ENCODE results near the gene NAV2. TPM values are rescaled to one million over a fixed set of nuclear protein-coding genes. Genes with fewer than 3 reads are reported as not detected.
A peak's percentile ranks its signal among the peaks of the same experiment; 100 is the strongest.

Gene NAV2
- total RNA-seq, 4 donors from 2014 or later, result 9.6 to 40.0 (median 23.1) TPM

DNA sequence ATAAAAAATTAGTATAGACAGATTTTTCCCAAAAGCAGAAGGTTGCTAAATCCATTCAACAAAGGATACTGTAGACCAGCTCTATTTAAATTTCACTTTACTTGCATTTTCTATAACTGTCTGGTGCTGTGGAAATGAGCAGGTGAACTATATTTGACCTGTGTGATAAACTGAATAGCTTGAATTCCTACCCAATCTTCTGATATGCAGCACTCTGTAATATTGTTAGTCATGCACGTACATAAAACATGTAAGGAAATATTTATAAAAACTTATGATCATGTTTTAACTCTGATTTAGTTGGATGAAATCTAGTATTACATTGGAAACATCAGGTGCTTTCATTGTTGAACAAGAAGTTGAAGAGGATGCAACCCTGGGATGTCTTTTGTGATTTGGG, 234.0 kb downstream of the NAV2 start:
- intact Hi-C loops (cut with DNase I; ENCODE audit: low total_unique reads), result no loop called here
- TF ChIP-seq, protein P1, sequence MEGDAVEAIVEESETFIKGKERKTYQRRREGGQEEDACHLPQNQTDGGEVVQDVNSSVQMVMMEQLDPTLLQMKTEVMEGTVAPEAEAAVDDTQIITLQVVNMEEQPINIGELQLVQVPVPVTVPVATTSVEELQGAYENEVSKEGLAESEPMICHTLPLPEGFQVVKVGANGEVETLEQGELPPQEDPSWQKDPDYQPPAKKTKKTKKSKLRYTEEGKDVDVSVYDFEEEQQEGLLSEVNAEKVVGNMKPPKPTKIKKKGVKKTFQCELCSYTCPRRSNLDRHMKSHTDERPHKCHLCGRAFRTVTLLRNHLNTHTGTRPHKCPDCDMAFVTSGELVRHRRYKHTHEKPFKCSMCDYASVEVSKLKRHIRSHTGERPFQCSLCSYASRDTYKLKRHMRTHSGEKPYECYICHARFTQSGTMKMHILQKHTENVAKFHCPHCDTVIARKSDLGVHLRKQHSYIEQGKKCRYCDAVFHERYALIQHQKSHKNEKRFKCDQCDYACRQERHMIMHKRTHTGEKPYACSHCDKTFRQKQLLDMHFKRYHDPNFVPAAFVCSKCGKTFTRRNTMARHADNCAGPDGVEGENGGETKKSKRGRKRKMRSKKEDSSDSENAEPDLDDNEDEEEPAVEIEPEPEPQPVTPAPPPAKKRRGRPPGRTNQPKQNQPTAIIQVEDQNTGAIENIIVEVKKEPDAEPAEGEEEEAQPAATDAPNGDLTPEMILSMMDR (IDR thresholded peaks at IDR 0.05), result no peak
- TF ChIP-seq POLR2A (IDR thresholded peaks at IDR 0.05) (no peak), POLR2AphosphoS5 (IDR thresholded peaks at IDR 0.05) (no peak), EP300 (IDR thresholded peaks at IDR 0.05; ENCODE audit: low read depth) (no peak)
- no peaks in the 10 kb centered on the region for H3K9me3 ChIP-seq
- H3K4me1 ChIP-seq, result peaks cover 0 to 2% (median under 1%) of the 10 kb centered on the region in 4 donors
- WGBS, 2 donors (ENCODE audit: low coverage in 1 of 2), result 67 to 68% methylated on average over 1 of the region's 1 CpG
- in situ Hi-C loops (cut with MboI; ENCODE audit: low pct_ligation_motif_present in 1 of 4, low pct_unique_long_range_greater_than_20kb in 1 of 4, low sequenced_read_pairs in 3 of 4), result loop anchor here in 2 of 4 donors (10.0 to 25.0 kb wide), 3 partner anchors 178 to 416 kb away; partner anchors contain the start of gene HTATIP2 (in 1 of the 2)
- H3K27ac ChIP-seq, result no peak overlapping the region
- H3K4me3 ChIP-seq, result no peak overlapping the region
- DNase-seq, result no peak
- no peaks in the 10 kb centered on the region for H3K36me3 ChIP-seq
- no peaks in the 10 kb centered on the region for H3K27me3 ChIP-seq

DNA sequence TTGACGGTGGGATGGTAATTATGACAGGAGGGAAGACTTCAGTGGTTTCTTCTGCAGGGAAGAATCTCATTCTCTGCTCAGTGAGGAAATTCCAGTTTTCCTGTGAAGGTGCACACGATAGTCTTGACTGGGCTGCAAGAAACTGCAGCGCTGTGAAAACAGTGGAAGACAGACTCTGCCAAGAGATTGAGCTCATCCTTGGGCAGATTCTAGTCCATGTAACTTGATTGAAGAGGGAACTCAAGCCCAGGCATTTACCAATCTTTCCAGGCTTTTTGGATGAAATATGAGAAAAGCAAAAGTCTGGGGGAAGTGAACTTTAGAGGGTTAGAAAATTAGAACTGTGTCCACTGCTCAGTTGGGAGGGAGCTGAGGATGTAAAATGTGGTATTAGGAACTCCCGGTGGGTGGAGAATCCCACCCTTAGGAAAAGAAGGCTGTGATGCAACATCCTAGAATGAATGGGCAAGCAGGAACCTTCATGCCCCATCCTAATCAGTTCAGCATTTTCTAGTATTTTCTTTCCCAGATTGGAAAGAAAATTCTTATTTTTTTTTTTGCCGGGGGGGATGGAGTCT, 235.0 kb downstream of the NAV2 start:
- intact Hi-C loops (cut with DNase I; ENCODE audit: low total_unique reads), result no loop called here
- Histone ChIP-seq H3K27ac (no peak overlapping the region), H3K9me3 (no peaks in the 10 kb centered on the region), H3K4me1 (peaks cover 0 to 11% (median 9%) of the 10 kb centered on the region in 4 donors), H3K4me3 (no peak overlapping the region), H3K27me3 (no peaks in the 10 kb centered on the region), H3K36me3 (no peaks in the 10 kb centered on the region)
- in situ Hi-C loops (cut with MboI; ENCODE audit: low pct_ligation_motif_present in 1 of 4, low pct_unique_long_range_greater_than_20kb in 1 of 4, low sequenced_read_pairs in 3 of 4), result loop anchor here in 2 of 4 donors (10.0 to 25.0 kb wide), 3 partner anchors 177 to 415 kb away; partner anchors contain the start of gene HTATIP2 (in 1 of the 2)
- TF ChIP-seq, protein P1 (IDR thresholded peaks at IDR 0.05), result no peak
- no peak for TF ChIP-seq EP300 (IDR thresholded peaks at IDR 0.05; ENCODE audit: low read depth)
- TF ChIP-seq POLR2A (IDR thresholded peaks at IDR 0.05), result no peak
- no peak for TF ChIP-seq POLR2AphosphoS5 (IDR thresholded peaks at IDR 0.05)
- 67 to 76% methylated on average over 3 to 5 of the region's 5 CpGs for WGBS, 2 donors (ENCODE audit: low coverage in 1 of 2)
- no peak for DNase-seq

DNA sequence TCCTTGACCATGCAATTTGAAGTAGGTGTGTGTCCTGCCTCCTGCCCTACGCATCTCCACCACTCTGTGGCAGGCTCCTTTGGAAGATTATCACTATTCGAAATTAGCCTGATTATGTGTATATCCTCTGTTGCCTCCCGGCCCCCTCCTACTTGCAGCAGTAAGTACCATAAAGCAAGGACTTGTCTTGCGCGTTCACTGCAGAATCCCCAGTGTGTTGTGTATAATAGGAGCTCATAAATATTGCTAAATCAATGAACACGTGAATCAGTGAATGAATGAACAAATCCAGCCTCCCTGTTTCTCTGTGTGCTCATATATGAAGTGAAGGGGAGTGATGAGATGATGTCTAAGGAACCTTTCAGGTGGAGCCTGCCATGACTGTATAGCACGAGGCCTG, 237.0 kb downstream of the NAV2 start:
- Histone ChIP-seq H3K36me3 (no peaks in the 10 kb centered on the region), H3K9me3 (no peaks in the 10 kb centered on the region), H3K27ac (no peak overlapping the region), H3K27me3 (no peaks in the 10 kb centered on the region), H3K4me3 (no peak overlapping the region), H3K4me1 (peaks cover 6 to 26% (median 12%) of the 10 kb centered on the region in 4 donors)
- in situ Hi-C loops (cut with MboI; ENCODE audit: low pct_ligation_motif_present in 1 of 4, low pct_unique_long_range_greater_than_20kb in 1 of 4, low sequenced_read_pairs in 3 of 4), result loop anchor here (10.0 to 25.0 kb wide), 5 partner anchors 163 to 413 kb away; partner anchors contain the start of gene HTATIP2 (in 1 of the 4)
- DNase-seq, result no peak
- intact Hi-C loops (cut with DNase I; ENCODE audit: low total_unique reads), result no loop called here
- TF ChIP-seq POLR2AphosphoS5 (IDR thresholded peaks at IDR 0.05), result no peak
- WGBS, 2 donors (ENCODE audit: low coverage in 1 of 2), result 78 to 86% methylated on average over 7 of the region's 7 CpGs

- Histone ChIP-seq H3K4me3 (no peak overlapping the region), H3K36me3 (no peaks in the 10 kb centered on the region), H3K27me3 (no peaks in the 10 kb centered on the region), H3K27ac (no peak overlapping the region), H3K4me1 (peaks cover 6 to 26% (median 12%) of the 10 kb centered on the region in 4 donors), H3K9me3 (no peaks in the 10 kb centered on the region)
- TF ChIP-seq, protein P1 (IDR thresholded peaks at IDR 0.05), result peak; percentile 67 to 79 (median 73)
- no peak for TF ChIP-seq POLR2AphosphoS5 (IDR thresholded peaks at IDR 0.05)
- DNase-seq, result no peak
- intact Hi-C loops (cut with DNase I; ENCODE audit: low total_unique reads) (loop anchor here (1.0 kb wide), 1 partner anchor 181 kb away; no protein-coding TSS in a partner anchor), in situ Hi-C loops (cut with MboI; ENCODE audit: low pct_ligation_motif_present in 1 of 4, low pct_unique_long_range_greater_than_20kb in 1 of 4, low sequenced_read_pairs in 3 of 4) (loop anchor here in 3 of 4 donors (25.0 kb wide), 3 partner anchors 161 to 386 kb away; no protein-coding TSS in a partner anchor)
- 17 to 28% methylated on average over 6 of the region's 6 CpGs for WGBS, 2 donors (ENCODE audit: low coverage in 1 of 2)
Observed at GRCh38 chr11:19951558-19952115, 239.0 kb downstream of the NAV2 start.

Measured in transverse colon (tissue), 4 donors.